Neural cell (in vitro differentiated cells): ENCODE data around the gene OR2G3.

Experiments used
- EP300 ChIP-seq: fragments of 450-650 bp; conservative IDR thresholded peaks from 2 replicates; pipeline ENCODE4 v1.6.1; 2014; ENCODE audit warnings: antibody characterized with exemption, mild to moderate bottlenecking, moderate library complexity; ENCODE audit not compliant: poor library complexity, severe bottlenecking
- EZH2 ChIP-seq: fragments of 200-600, 300-800 bp; shearing (Covaris generic), sonication (generic); IDR thresholded peaks from 2 replicates; pipeline ENCODE4 v1.6.1; 2014; ENCODE audit warnings: antibody characterized with exemption, low read length, borderline replicate concordance, mild to moderate bottlenecking; ENCODE audit not compliant: insufficient read depth, poor library complexity, severe bottlenecking
- POLR2AphosphoS5 ChIP-seq: IDR thresholded peaks from 2 replicates; pipeline ENCODE4 v1.6.1; 2012
- RAD21 ChIP-seq: fragments of 450-650 bp; conservative IDR thresholded peaks from 2 replicates; pipeline ENCODE4 v1.6.1; 2014; ENCODE audit warnings: antibody characterized with exemption, mild to moderate bottlenecking, moderate library complexity
- TAF1 ChIP-seq: IDR thresholded peaks from 2 replicates; pipeline ENCODE4 v1.6.1; 2012; ENCODE audit warnings: low read depth
- TF ChIP-seq, protein P1 (sequence below): fragments of 450-650 bp; IDR thresholded peaks from 2 replicates; pipeline ENCODE4 v1.5.1; 2014; ENCODE audit warnings: antibody characterized with exemption, mild to moderate bottlenecking, moderate library complexity; ENCODE audit not compliant: poor library complexity, severe bottlenecking
- TF ChIP-seq, protein P2 (sequence below): IDR thresholded peaks from 2 replicates; pipeline ENCODE4 v1.6.1; 2012; ENCODE audit warnings: borderline replicate concordance

DNA sequence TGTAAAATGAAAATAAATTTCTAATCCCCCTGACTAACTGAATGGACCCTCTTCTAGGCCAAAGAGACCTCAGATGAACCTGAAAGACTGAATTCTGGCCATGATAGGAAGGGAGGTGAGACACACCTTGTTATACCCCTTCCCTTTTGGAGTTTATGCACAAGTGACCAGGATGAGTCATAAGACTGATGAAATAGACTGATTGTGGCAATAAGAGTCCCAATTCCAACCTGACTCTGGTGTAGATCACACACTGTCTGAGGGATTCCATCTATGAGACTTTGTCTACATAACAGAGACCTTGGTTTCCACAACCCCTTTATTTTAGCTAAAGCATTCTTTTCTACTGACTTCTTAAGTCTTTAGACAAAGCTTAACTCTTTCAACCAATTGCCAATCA is 30.7 kb upstream of the OR2G3 start:
- TF ChIP-seq, protein P1, sequence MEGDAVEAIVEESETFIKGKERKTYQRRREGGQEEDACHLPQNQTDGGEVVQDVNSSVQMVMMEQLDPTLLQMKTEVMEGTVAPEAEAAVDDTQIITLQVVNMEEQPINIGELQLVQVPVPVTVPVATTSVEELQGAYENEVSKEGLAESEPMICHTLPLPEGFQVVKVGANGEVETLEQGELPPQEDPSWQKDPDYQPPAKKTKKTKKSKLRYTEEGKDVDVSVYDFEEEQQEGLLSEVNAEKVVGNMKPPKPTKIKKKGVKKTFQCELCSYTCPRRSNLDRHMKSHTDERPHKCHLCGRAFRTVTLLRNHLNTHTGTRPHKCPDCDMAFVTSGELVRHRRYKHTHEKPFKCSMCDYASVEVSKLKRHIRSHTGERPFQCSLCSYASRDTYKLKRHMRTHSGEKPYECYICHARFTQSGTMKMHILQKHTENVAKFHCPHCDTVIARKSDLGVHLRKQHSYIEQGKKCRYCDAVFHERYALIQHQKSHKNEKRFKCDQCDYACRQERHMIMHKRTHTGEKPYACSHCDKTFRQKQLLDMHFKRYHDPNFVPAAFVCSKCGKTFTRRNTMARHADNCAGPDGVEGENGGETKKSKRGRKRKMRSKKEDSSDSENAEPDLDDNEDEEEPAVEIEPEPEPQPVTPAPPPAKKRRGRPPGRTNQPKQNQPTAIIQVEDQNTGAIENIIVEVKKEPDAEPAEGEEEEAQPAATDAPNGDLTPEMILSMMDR: no peak
- TF ChIP-seq, protein P2, sequence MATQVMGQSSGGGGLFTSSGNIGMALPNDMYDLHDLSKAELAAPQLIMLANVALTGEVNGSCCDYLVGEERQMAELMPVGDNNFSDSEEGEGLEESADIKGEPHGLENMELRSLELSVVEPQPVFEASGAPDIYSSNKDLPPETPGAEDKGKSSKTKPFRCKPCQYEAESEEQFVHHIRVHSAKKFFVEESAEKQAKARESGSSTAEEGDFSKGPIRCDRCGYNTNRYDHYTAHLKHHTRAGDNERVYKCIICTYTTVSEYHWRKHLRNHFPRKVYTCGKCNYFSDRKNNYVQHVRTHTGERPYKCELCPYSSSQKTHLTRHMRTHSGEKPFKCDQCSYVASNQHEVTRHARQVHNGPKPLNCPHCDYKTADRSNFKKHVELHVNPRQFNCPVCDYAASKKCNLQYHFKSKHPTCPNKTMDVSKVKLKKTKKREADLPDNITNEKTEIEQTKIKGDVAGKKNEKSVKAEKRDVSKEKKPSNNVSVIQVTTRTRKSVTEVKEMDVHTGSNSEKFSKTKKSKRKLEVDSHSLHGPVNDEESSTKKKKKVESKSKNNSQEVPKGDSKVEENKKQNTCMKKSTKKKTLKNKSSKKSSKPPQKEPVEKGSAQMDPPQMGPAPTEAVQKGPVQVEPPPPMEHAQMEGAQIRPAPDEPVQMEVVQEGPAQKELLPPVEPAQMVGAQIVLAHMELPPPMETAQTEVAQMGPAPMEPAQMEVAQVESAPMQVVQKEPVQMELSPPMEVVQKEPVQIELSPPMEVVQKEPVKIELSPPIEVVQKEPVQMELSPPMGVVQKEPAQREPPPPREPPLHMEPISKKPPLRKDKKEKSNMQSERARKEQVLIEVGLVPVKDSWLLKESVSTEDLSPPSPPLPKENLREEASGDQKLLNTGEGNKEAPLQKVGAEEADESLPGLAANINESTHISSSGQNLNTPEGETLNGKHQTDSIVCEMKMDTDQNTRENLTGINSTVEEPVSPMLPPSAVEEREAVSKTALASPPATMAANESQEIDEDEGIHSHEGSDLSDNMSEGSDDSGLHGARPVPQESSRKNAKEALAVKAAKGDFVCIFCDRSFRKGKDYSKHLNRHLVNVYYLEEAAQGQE: no peak
- no peak for TF ChIP-seq EP300
- TF ChIP-seq EZH2: no peak
- no peak for TF ChIP-seq TAF1
- TF ChIP-seq RAD21: no peak
- no peak for TF ChIP-seq POLR2AphosphoS5
